GM12892 (cell line): ENCODE measurements around the gene SLC25A6.
"Not testable (repeated sequence)": the region's sequence is repeated elsewhere in the genome, so short reads cannot be mapped to it uniquely, and the experiment has no call there.

ENCODE experiments used
- POLR2A ChIP-seq: IDR thresholded peaks from 2 replicates; pipeline ENCODE4 v1.6.1; 2011; ENCODE audit warnings: low read depth, low read length, control low read depth
- POLR2AphosphoS5 ChIP-seq: IDR thresholded peaks from 2 replicates; pipeline ENCODE4 v1.6.1; 2011; ENCODE audit warnings: low read depth, low read length, control low read depth

DNA sequence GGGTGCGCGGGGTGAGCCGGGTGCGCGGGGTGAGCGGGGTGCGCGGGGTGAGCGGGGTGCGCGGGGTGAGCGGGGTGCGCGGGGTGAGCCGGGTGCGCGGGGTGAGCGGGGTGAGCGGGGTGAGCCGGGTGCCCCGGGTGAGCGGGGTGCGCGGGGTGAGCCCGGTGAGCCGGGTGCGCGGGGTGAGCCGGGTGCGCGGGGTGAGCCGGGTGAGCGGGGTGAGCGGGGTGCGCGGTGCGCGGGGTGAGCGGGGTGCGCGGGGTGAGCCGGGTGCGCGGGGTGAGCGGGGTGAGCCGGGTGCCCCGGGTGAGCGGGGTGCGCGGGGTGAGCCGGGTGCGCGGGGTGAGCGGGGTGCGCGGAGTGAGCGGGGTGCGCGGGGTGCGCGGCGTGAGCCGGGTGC lies 25.6 kb downstream of the SLC25A6 start:
- not testable (repeated sequence) for TF ChIP-seq POLR2AphosphoS5, POLR2A
